G401 (cell line): ENCODE data around the gene FGG. TPM values are rescaled to one million over a fixed set of nuclear protein-coding genes. Genes with fewer than 3 reads are reported as not detected.

Experiments
- DNase-seq: peaks from one replicate; pipeline ENCODE4 v3.0.0-alpha.2; 2015; ENCODE audit warnings: low spot score
- in situ Hi-C: cut with HindIII; loops from 2 replicates; pipeline ENCODE4 v1.10.0; 2016; ENCODE audit warnings: low sequenced_read_pairs, mixed read lengths
- total RNA-seq: library from RNA; depleted of rRNA; stranded (reverse); fragments of >200 nt; shearing (Covaris generic); gene quantifications from 2 replicates; pipeline ENCODE4 v1.2.3, GENCODE V29; 2014; rRNA removed

Gene FGG
- total RNA-seq: not detected in 2 replicates

GRCh38 chr4:154612472-154613414, at the start of gene FGG:
Gene FGG (minus strand): TSS chr4:154612656. CDS start chr4:154612609, 47 bp downstream.
- in situ Hi-C loops: no loop called here
- DNase-seq: no peak

- in situ Hi-C loops: no loop called here
- no peak for DNase-seq
Measured at GRCh38 chr4:154660052-154660451, 47.6 kb upstream of the FGG start.

GRCh38 chr4:154658680-154659405, 46.4 kb upstream of the FGG start:
- in situ Hi-C loops: no loop called here

GRCh38 chr4:154643493-154643892, 31.0 kb upstream of the FGG start:
- no peak for DNase-seq
- in situ Hi-C loops: no loop called here

More at GRCh38 chr4:154658680-154659405, 46.4 kb upstream of the FGG start:
- no peak for DNase-seq

GRCh38 chr4:154642373-154643009, 30.0 kb upstream of the FGG start:
- DNase-seq: no peak
- in situ Hi-C loops: no loop called here

GRCh38 chr4:154640999-154641398, 28.5 kb upstream of the FGG start:
- in situ Hi-C loops: no loop called here
- DNase-seq: no peak

GRCh38 chr4:154634058-154634457, 21.6 kb upstream of the FGG start:
- in situ Hi-C loops: no loop called here
- no peak for DNase-seq

GRCh38 chr4:154631828-154632227, 19.4 kb upstream of the FGG start:
- DNase-seq: no peak
- in situ Hi-C loops: no loop called here

GRCh38 chr4:154630324-154630723, 17.9 kb upstream of the FGG start:
- DNase-seq: no peak
- in situ Hi-C loops: no loop called here

GRCh38 chr4:154626793-154627484, 14.5 kb upstream of the FGG start:
- peak; percentile 8 for DNase-seq
- in situ Hi-C loops: no loop called here

GRCh38 chr4:154625971-154626370, 13.5 kb upstream of the FGG start:
- DNase-seq: no peak
- in situ Hi-C loops: no loop called here

- no peak for DNase-seq
- in situ Hi-C loops: no loop called here
Measured at GRCh38 chr4:154623995-154624394, 11.5 kb upstream of the FGG start.

- in situ Hi-C loops: no loop called here
- no peak for DNase-seq
Measured at GRCh38 chr4:154623436-154623835, 11.0 kb upstream of the FGG start.

GRCh38 chr4:154622598-154622997, 10.1 kb upstream of the FGG start:
- peak; percentile 46 for DNase-seq
- in situ Hi-C loops: no loop called here

- in situ Hi-C loops: no loop called here
- no peak for DNase-seq
Measured at GRCh38 chr4:154620111-154620510, 7.7 kb upstream of the FGG start.

- in situ Hi-C loops: no loop called here
- DNase-seq: peak; percentile 37
Measured at GRCh38 chr4:154618708-154619315, 6.4 kb upstream of the FGG start.

GRCh38 chr4:154617820-154618317, 5.4 kb upstream of the FGG start:
- in situ Hi-C loops: no loop called here
- DNase-seq: no peak

GRCh38 chr4:154616731-154617130, 4.3 kb upstream of the FGG start:
- DNase-seq: no peak
- in situ Hi-C loops: no loop called here

GRCh38 chr4:154616287-154616686, 3.8 kb upstream of the FGG start:
- DNase-seq: no peak
- in situ Hi-C loops: no loop called here
